Measurements from ENCODE around the gene REPS2. TPM values are rescaled to one million over a fixed set of nuclear protein-coding genes. Genes with fewer than 3 reads are reported as not detected.

The REPS2 gene
- total RNA-seq, 3 donors from 2014 or later (not counting 1 experiment from before 2014, with no cell fraction given): 0.27 to 9.2 (median 0.59) TPM

DNA sequence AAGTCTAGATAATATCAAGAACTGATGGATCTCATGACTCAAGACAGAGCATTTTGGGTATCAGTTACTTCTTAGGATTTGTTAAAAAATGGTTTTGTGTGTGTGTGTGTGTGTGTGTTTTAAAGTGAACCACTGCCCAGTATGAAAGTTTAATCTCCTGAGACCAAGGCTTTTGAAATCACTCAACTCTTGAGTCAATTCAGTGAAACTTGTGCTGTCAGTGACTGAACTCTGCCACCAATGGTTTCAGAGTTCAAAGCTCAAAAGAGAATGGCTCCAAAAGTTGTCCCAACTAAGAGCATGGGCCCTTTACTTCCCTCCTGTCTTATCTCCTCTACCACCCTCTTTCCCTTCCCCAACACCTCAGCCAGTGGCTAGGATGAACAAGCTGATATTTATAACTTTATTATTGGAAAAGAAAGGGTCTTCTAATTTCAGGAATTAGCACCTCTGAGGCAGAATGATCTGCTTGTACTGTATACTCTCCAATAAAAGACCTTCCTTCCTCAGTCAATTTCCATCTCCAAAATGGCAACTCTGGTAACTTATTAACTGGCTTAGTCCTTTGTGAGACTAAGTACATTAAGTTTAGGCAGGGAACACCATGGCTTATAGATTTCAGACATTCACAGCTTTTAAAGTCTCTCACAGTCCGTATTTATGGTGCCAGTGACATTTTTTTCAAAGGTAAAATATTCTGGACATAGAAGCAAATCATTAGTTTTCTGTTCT, 152.2 kb downstream of the REPS2 start:
- no peaks in the 10 kb centered on the region for H3K4me1 Mint-ChIP-seq
- no peaks in the 10 kb centered on the region for H3K36me3 Mint-ChIP-seq
- Histone ChIP-seq H3K27ac (ENCODE audit: low read length) (no peak overlapping the region), H3K36me3 (ENCODE audit: control insufficient read depth, insufficient read depth, low read length) (no peaks in the 10 kb centered on the region), H3K4me1 (ENCODE audit: control insufficient read depth, insufficient read depth, low read length) (no peaks in the 10 kb centered on the region), H3K27me3 (ENCODE audit: control insufficient read depth, insufficient read depth, low read length) (no peaks in the 10 kb centered on the region), H3K4me3 (ENCODE audit: low read length) (no peak overlapping the region), H3K9me3 (ENCODE audit: control insufficient read depth, insufficient read depth, low read length) (no peaks in the 10 kb centered on the region)
- no peak overlapping the region for H3K27ac Mint-ChIP-seq
- DNase-seq: no peak
- WGBS (ENCODE audit: insufficient coverage): 100% methylated on average over 1 of the region's 1 CpG
- H3K9me3 Mint-ChIP-seq: no peaks in the 10 kb centered on the region
- intact Hi-C loops (cut with micrococcal nuclease): no loop called here
- no peak for ATAC-seq
- TF ChIP-seq, protein P1, sequence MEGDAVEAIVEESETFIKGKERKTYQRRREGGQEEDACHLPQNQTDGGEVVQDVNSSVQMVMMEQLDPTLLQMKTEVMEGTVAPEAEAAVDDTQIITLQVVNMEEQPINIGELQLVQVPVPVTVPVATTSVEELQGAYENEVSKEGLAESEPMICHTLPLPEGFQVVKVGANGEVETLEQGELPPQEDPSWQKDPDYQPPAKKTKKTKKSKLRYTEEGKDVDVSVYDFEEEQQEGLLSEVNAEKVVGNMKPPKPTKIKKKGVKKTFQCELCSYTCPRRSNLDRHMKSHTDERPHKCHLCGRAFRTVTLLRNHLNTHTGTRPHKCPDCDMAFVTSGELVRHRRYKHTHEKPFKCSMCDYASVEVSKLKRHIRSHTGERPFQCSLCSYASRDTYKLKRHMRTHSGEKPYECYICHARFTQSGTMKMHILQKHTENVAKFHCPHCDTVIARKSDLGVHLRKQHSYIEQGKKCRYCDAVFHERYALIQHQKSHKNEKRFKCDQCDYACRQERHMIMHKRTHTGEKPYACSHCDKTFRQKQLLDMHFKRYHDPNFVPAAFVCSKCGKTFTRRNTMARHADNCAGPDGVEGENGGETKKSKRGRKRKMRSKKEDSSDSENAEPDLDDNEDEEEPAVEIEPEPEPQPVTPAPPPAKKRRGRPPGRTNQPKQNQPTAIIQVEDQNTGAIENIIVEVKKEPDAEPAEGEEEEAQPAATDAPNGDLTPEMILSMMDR (IDR thresholded peaks at IDR 0.05): no peak
- H3K27me3 Mint-ChIP-seq (ENCODE audit: low read depth in 2 of 2): peaks cover 3 to 11% of the 10 kb centered on the region in 2 donors
- H3K4me3 Mint-ChIP-seq: no peak overlapping the region

DNA sequence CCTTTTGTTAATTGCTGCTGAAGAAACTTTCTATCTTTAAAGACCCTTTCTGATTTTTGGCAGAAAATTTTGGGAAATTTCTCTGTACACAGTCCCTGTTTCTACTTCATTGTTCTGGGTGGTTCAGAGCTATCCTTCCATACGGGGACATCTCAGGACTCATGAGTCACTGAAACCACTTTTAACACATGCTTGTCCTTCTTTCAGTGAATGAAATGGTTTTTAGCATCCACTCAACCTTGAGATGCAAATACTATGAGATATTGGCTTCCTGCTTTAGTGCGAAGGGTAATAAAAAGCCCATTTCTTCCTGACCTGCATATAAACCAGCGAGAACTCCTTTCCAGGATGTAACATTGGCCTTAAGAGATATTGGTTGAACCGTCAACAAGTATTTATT, 158.0 kb downstream of the REPS2 start:
- intact Hi-C loops (cut with micrococcal nuclease): no loop called here
- no peaks in the 10 kb centered on the region for H3K9me3 Mint-ChIP-seq
- Histone ChIP-seq H3K36me3 (ENCODE audit: control insufficient read depth, insufficient read depth, low read length) (no peaks in the 10 kb centered on the region), H3K4me3 (ENCODE audit: low read length) (no peak overlapping the region), H3K4me1 (ENCODE audit: control insufficient read depth, insufficient read depth, low read length) (no peaks in the 10 kb centered on the region), H3K27me3 (ENCODE audit: control insufficient read depth, insufficient read depth, low read length) (no peaks in the 10 kb centered on the region), H3K9me3 (ENCODE audit: control insufficient read depth, insufficient read depth, low read length) (no peaks in the 10 kb centered on the region), H3K27ac (ENCODE audit: low read length) (no peak overlapping the region)
- H3K4me1 Mint-ChIP-seq: no peaks in the 10 kb centered on the region
- H3K27me3 Mint-ChIP-seq (ENCODE audit: low read depth in 2 of 2): peaks cover 0 to 15% of the 10 kb centered on the region in 2 donors
- H3K27ac Mint-ChIP-seq: no peak overlapping the region
- ATAC-seq (no peak), DNase-seq (no peak)
- WGBS (ENCODE audit: insufficient coverage): 84% methylated on average over 4 of the region's 4 CpGs
- H3K4me3 Mint-ChIP-seq: no peak overlapping the region
- TF ChIP-seq, protein P1 (IDR thresholded peaks at IDR 0.05): no peak
- no peaks in the 10 kb centered on the region for H3K36me3 Mint-ChIP-seq

DNA sequence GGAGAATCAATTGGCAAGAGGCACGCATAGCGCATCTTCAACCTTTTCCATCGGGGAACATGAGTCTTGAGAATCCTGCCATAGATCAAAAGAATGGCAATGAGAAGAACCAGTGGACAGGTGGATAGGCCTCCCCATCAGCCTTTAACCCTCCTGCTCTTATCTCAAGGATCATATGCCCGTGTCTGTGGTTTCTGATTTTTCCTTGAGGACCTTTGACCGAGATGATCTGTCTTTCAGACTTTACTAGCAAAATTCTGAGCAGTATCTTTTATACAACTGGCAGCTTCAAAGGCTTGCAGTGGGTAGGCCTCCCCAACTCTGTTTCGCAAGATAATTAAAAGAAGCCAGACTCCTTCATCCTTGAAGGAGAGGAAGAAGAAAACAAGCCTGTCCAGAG, 174.4 kb downstream of the REPS2 start:
- no peak overlapping the region for H3K27ac Mint-ChIP-seq
- H3K36me3 Mint-ChIP-seq: no peaks in the 10 kb centered on the region
- no peaks in the 10 kb centered on the region for H3K27me3 ChIP-seq (ENCODE audit: control insufficient read depth, insufficient read depth, low read length)
- no peaks in the 10 kb centered on the region for H3K9me3 Mint-ChIP-seq
- DNase-seq (no peak), ATAC-seq (no peak)
- H3K9me3 ChIP-seq (ENCODE audit: control insufficient read depth, insufficient read depth, low read length): no peaks in the 10 kb centered on the region
- no peaks in the 10 kb centered on the region for H3K4me1 ChIP-seq (ENCODE audit: control insufficient read depth, insufficient read depth, low read length)
- intact Hi-C loops (cut with micrococcal nuclease): no loop called here
- no peak overlapping the region for H3K4me3 Mint-ChIP-seq
- H3K36me3 ChIP-seq (ENCODE audit: control insufficient read depth, insufficient read depth, low read length): no peaks in the 10 kb centered on the region
- 80% methylated on average over 3 of the region's 6 CpGs for WGBS (ENCODE audit: insufficient coverage)
- H3K4me3 ChIP-seq (ENCODE audit: low read length): no peak overlapping the region
- no peaks in the 10 kb centered on the region for H3K27me3 Mint-ChIP-seq (ENCODE audit: low read depth in 2 of 2)
- TF ChIP-seq, protein P1 (IDR thresholded peaks at IDR 0.05): no peak
- no peak overlapping the region for H3K27ac ChIP-seq (ENCODE audit: low read length)
- no peaks in the 10 kb centered on the region for H3K4me1 Mint-ChIP-seq

DNA sequence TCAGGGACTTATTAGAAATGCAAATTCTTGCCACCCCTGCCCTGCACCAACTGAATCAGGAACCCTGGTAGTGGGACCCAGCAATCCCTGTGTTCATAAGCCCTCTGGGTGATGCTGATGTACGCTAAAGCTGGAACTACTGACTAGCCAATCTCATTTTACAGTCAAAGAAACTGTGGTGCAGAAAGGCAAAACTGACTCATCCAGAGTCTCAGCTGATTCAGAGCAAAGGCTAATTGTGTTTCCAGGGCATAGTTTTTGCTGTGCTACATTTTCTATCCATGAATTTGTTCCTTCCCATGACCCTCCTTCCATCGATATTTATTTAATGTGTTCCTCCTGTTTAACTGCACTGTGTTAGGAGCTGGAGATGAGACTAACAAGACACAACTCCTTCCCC, 207.5 kb downstream of the REPS2 start:
- 77% methylated on average over 1 of the region's 2 CpGs for WGBS (ENCODE audit: insufficient coverage)
- H3K27me3 ChIP-seq (ENCODE audit: control insufficient read depth, insufficient read depth, low read length): no peaks in the 10 kb centered on the region
- Mint-ChIP-seq H3K4me1 (no peaks in the 10 kb centered on the region), H3K27me3 (ENCODE audit: low read depth in 2 of 2) (peaks cover 0 to 13% of the 10 kb centered on the region in 2 donors), H3K36me3 (no peaks in the 10 kb centered on the region), H3K27ac (no peak overlapping the region), H3K4me3 (no peak overlapping the region), H3K9me3 (no peaks in the 10 kb centered on the region)
- ATAC-seq: no peak
- H3K4me3 ChIP-seq (ENCODE audit: low read length): no peak overlapping the region
- intact Hi-C loops (cut with micrococcal nuclease): no loop called here
- H3K27ac ChIP-seq (ENCODE audit: low read length): no peak overlapping the region
- DNase-seq: no peak
- no peaks in the 10 kb centered on the region for H3K36me3 ChIP-seq (ENCODE audit: control insufficient read depth, insufficient read depth, low read length)
- no peaks in the 10 kb centered on the region for H3K4me1 ChIP-seq (ENCODE audit: control insufficient read depth, insufficient read depth, low read length)
- TF ChIP-seq, protein P1 (IDR thresholded peaks at IDR 0.05): no peak
- H3K9me3 ChIP-seq (ENCODE audit: control insufficient read depth, insufficient read depth, low read length): no peaks in the 10 kb centered on the region
